22Rv1 (cell line): ENCODE results near the gene UBR3.
"Not testable (repeated sequence)": the region's sequence is repeated elsewhere in the genome, so short reads cannot be mapped to it uniquely, and the experiment has no call there.

Experiments
- H3K27ac ChIP-seq: fragments of 450-650 bp; 2 replicates; pipeline ENCODE4 v1.5.1; 2017
- CTCF ChIP-seq: fragments of 450-650 bp; IDR thresholded peaks from 2 replicates; pipeline ENCODE4 v1.5.1; 2017; ENCODE audit warnings: mild to moderate bottlenecking
- ZFX ChIP-seq: fragments of 450-650 bp; IDR thresholded peaks from 2 replicates; pipeline ENCODE4 v1.6.1; 2017; ENCODE audit warnings: antibody characterized with exemption, borderline replicate concordance

The UBR3 gene

GRCh38 chr2:169946546-169946945 is 119.3 kb downstream of the UBR3 start:
- H3K27ac ChIP-seq, result no peak overlapping the region
- TF ChIP-seq ZFX (no peak), CTCF (no peak)

- no peak overlapping the region for H3K27ac ChIP-seq
- TF ChIP-seq CTCF (no peak), ZFX (no peak)
Measured at GRCh38 chr2:169955940-169956339, 128.7 kb downstream of the UBR3 start.

GRCh38 chr2:169957219-169957618 is 130.0 kb downstream of the UBR3 start:
- not testable (repeated sequence) for H3K27ac ChIP-seq

GRCh38 chr2:169961911-169962310 is 134.7 kb downstream of the UBR3 start:
- no peak overlapping the region for H3K27ac ChIP-seq
- no peak for TF ChIP-seq CTCF
- no peak for TF ChIP-seq ZFX

GRCh38 chr2:169963786-169964185 is 136.5 kb downstream of the UBR3 start:
- H3K27ac ChIP-seq, result no peak overlapping the region
- TF ChIP-seq CTCF (no peak), ZFX (no peak)

- TF ChIP-seq ZFX (no peak), CTCF (no peak)
- H3K27ac ChIP-seq, result no peak overlapping the region
Measured at GRCh38 chr2:169964740-169965139, 137.5 kb downstream of the UBR3 start.

- TF ChIP-seq ZFX (no peak), CTCF (no peak)
- no peak overlapping the region for H3K27ac ChIP-seq
Measured at GRCh38 chr2:169965495-169965894, 138.2 kb downstream of the UBR3 start.

GRCh38 chr2:169966454-169966853 is 139.2 kb downstream of the UBR3 start:
- H3K27ac ChIP-seq, result no peak overlapping the region
- TF ChIP-seq CTCF (no peak), ZFX (no peak)
